K562 (cell line): Measurements from ENCODE around the gene WHAMM. TPM values are rescaled to one million over a fixed set of nuclear protein-coding genes. Genes with fewer than 3 reads are reported as not detected.

ENCODE experiments used
- CLOCK ChIP-seq: fragments of 250-450 bp; sonication (Bioruptor Pico); IDR thresholded peaks from 2 replicates; pipeline ENCODE4 v1.4.0; 2020; ENCODE audit warnings: mild to moderate bottlenecking, moderate library complexity, borderline replicate concordance
- DPF2 ChIP-seq: fragments of 450-650 bp; IDR thresholded peaks from 2 replicates; pipeline ENCODE4 v1.6.1; 2016
- FOSL1 ChIP-seq: fragments of 200-800 bp; sonication (Bioruptor generic); conservative IDR thresholded peaks from 2 replicates; pipeline ENCODE4 v1.6.1; 2016; ENCODE audit warnings: missing genetic modification characterization, missing compliant biosample characterization
- HBP1 ChIP-seq: fragments of 450-650 bp; formaldehyde crosslinking; IDR thresholded peaks from 2 replicates; pipeline ENCODE4 v1.4.0; 2022; ENCODE audit warnings: missing genetic modification characterization
- HES1 ChIP-seq: fragments of 450-650 bp; IDR thresholded peaks from 2 replicates; pipeline ENCODE4 v1.6.1; 2016; ENCODE audit warnings: low read depth, mild to moderate bottlenecking, moderate library complexity
- MLLT1 ChIP-seq, 2 experiments: fragments of 450-650 bp; IDR thresholded peaks; 2 replicates each; pipeline ENCODE4 v1.6.1; 2016
- PBX2 ChIP-seq, 2 experiments: IDR thresholded peaks in 1 of 2; conservative IDR thresholded peaks in 1 of 2; 2 replicates each; pipeline ENCODE4 v1.6.1; 2016; ENCODE audit warnings: low read depth in 2 of 2, mild to moderate bottlenecking in 1 of 2, missing compliant biosample characterization in 1 of 2, missing genetic modification characterization in 1 of 2, moderate library complexity in 1 of 2
- XRCC5 ChIP-seq: fragments of 200-400 bp; formaldehyde crosslinking; IDR thresholded peaks from 2 replicates; pipeline ENCODE4 v1.6.1; 2017; ENCODE audit warnings: low read depth, mild to moderate bottlenecking, low read length
- ZNF41 ChIP-seq: fragments of 250-450 bp; sonication (Bioruptor Pico); conservative IDR thresholded peaks from 2 replicates; pipeline ENCODE4 v1.4.0; 2020; ENCODE audit warnings: mild to moderate bottlenecking
- ZNF444 ChIP-seq: fragments of 250-450 bp; sonication (Bioruptor Pico); IDR thresholded peaks from 2 replicates; pipeline ENCODE4 v1.4.0; 2020; ENCODE audit warnings: mild to moderate bottlenecking, moderate library complexity
- ZNF507 ChIP-seq: conservative IDR thresholded peaks from 2 replicates; pipeline ENCODE4 v1.6.1; 2017; ENCODE audit warnings: missing genetic modification characterization, missing compliant biosample characterization
- ZNF696 ChIP-seq: fragments of 250-450 bp; sonication (Bioruptor Pico); conservative IDR thresholded peaks from 2 replicates; pipeline ENCODE4 v1.4.0; 2020; ENCODE audit warnings: mild to moderate bottlenecking, moderate library complexity
- polyA plus RNA-seq, 8 experiments: library from polyadenylated mRNA; depleted of rRNA in 4 of 8; stranded (reverse) in 5 of 8; unstranded in 3 of 8; fragments of >200 nt; fragmentation: Nextera tagmentation in 2 of 8; fragmentation: Illumina TruSeq in 1 of 8; extraction: Ambion mirVana in 2 of 8; extraction: Trizol in 1 of 8; gene quantifications; 2 replicates each; pipeline versions ENCODE4 v1.2.1 to v1.2.3, GENCODE V29; 2011 to 2014; ENCODE audit warnings: inconsistent platforms in 1 of 8, missing spikeins in 1 of 8
- total RNA-seq, 7 experiments: library from RNA; depleted of rRNA in 6 of 7; stranded (reverse); fragments of >200 nt in 6 of 7; fragmentation: Illumina TruSeq in 2 of 7; extraction: Trizol in 2 of 7; gene quantifications; 2 replicates each; pipeline versions ENCODE4 v1.2.1 to v1.2.3, GENCODE V29; 2011 to 2021; ENCODE audit warnings: low replicate concordance in 1 of 7
- TF ChIP-seq, protein P1 (sequence below): fragments of 250-450 bp; sonication (Bioruptor Pico); IDR thresholded peaks from 2 replicates; pipeline ENCODE4 v1.8.0; 2021; ENCODE audit warnings: borderline replicate concordance, mild to moderate bottlenecking, moderate library complexity; ENCODE audit not compliant: poor library complexity, severe bottlenecking
- TF ChIP-seq, protein P2 (sequence below): fragments of 450-650 bp; formaldehyde crosslinking; IDR thresholded peaks from 2 replicates; pipeline ENCODE4 v1.4.0; 2020; ENCODE audit warnings: mild to moderate bottlenecking, moderate library complexity

Gene WHAMM
- total and polyA plus RNA-seq, 9 of the 15 experiments (the other 6 are each of a cell fraction or from before 2014, with no cell fraction given) = 2.0 to 4.8 (median 3.6) TPM

DNA sequence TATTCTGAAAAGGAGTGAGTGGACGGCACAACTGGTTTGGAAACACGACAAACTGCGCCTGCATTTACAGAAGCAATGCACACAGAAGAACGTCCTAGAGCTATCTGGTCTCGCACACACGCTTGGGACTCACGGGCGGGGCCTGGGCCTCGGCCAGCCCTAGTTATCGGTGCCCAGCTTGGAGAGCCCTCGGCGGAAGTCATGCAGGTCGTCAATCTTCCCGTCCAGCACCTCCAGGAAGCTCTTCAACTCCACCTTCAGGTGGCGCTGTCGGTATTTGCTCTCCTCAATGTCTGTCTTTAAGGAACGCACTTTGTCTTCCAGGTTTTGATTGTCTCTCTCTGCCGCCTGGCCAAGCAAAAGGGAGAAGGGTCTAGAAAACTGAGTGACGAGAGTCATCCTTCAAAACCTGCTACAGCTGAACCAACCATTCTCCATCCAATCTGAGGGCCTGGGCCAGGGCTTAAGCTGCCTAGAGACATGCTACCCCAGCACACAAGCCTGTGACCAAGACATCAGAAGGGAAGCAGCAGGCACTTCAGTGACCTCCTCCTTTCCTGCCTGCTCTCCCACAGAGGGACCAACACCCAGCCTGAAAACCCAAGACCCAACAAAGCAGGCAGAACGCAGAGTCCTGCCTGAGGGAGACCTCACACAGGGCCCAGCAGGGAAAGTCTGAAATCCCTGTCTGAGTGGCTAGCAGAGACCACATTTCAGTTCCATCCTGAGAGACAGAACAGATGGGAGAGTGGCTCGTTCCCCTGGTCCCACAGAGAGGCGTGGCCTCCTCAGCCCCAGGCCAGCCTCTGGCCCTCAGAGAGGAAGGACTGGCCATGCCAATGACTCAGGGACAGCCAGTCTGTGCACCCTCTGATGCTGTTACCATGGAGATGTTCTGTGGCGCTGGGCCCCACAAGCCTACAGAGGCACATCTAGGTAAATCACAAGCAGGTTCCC is 40.4 kb downstream of the WHAMM start (continued):
- TF ChIP-seq HBP1 (CRISPR knock-in tag) = no peak
- no peak for TF ChIP-seq ZNF507
- TF ChIP-seq ZNF696 (CRISPR knock-in tag) = no peak
- no peak for TF ChIP-seq CLOCK
- TF ChIP-seq, protein P1, sequence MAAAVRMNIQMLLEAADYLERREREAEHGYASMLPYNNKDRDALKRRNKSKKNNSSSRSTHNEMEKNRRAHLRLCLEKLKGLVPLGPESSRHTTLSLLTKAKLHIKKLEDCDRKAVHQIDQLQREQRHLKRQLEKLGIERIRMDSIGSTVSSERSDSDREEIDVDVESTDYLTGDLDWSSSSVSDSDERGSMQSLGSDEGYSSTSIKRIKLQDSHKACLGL (CRISPR knock-in tag) = no peak
- TF ChIP-seq ZNF444 (CRISPR knock-in tag) = no peak
- TF ChIP-seq MLLT1 (IDR thresholded peaks at IDR 0.05) = no peak; a peak in 1 of 4 replicates
- TF ChIP-seq, protein P2, sequence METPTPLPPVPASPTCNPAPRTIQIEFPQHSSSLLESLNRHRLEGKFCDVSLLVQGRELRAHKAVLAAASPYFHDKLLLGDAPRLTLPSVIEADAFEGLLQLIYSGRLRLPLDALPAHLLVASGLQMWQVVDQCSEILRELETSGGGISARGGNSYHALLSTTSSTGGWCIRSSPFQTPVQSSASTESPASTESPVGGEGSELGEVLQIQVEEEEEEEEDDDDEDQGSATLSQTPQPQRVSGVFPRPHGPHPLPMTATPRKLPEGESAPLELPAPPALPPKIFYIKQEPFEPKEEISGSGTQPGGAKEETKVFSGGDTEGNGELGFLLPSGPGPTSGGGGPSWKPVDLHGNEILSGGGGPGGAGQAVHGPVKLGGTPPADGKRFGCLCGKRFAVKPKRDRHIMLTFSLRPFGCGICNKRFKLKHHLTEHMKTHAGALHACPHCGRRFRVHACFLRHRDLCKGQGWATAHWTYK (CRISPR knock-in tag) = no peak
- TF ChIP-seq DPF2 = peak; percentile 97
- TF ChIP-seq FOSL1 (tag) = peak; percentile 50
- TF ChIP-seq PBX2 (CRISPR knock-in tag; IDR thresholded peaks at IDR 0.05; ENCODE audit: low read depth) = peak; percentile 73
- peak; percentile 99 for TF ChIP-seq PBX2 (tag; conservative IDR thresholded peaks at IDR 0.05; ENCODE audit: low read depth)
- TF ChIP-seq ZNF41 (CRISPR knock-in tag) = no peak
- TF ChIP-seq XRCC5 = peak; percentile 98
- TF ChIP-seq HES1 = peak; percentile 52; the same call in 1 of the 2 replicates
